ELR (cell line): ENCODE data around the gene VAT1.
"Not testable (repeated sequence)": the region's sequence is repeated elsewhere in the genome, so short reads cannot be mapped to it uniquely, and the experiment has no call there.

ENCODE experiments used
- DNase-seq: peaks from one replicate; pipeline ENCODE4 v3.0.0-alpha.2; 2015; ENCODE audit warnings: low read depth

The VAT1 gene

DNA sequence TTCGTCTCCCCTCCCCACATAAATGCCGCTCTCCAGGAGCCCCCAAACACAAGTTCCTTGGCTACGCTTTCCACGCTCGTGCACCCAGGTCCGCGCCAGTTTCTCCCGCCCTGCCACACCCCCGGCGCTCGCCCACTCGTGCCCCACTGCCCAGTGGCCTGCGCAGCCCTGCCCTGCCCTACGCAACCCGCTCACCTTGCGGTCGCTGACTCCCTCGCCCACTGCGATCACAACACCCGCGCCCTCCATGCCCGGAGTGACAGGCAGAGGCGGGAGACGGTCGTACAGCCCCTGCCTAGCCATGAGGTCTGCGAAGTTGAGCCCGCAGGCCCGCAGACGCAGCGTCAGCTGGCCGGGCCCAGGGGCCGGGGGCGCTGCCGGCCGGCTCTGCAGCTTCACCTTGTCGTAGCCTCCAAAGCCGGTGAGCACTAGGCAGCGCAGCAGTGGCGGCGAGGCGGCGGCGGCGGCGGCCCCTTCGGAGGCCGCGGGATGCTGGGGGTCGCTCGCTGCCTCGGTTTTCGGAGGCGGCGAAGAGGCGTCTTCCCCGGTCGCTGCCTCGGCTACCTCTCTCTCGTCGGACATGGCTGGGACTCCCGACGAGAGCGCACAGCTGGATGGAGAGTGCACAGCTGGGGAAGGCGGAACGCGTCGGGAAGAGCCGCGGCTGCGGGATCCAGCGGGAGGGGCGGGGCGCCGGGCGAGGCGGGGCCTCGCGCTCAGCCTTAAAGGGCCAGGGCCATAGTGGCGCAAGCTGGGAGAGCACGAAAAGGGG, at the start of gene VAT1:
TSS of gene VAT1 (minus strand) at position 645 of the 772 bp plus-strand sequence. CDS start at position 582, 63 bp downstream.
- DNase-seq = peak; percentile 86

DNA sequence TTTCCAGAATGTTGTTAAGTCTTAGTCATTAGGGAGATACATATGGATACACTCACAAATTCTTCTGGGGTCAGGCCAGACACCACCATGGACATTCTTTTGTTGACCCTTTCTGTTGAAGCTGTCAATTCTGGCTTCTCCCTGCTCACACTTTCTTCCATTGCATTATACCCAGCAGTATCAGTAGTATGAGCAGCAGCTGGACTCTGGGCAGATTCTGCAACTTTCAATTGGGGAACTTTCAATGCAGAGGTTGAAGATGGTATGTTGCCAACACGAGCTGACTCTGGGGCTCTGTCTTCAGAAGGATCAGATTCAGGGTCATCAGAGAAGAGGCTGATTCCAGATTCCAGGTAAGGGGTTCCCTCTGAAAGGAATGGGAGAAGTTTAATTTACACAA, 48.7 kb upstream of the VAT1 start:
- no peak for DNase-seq

DNA sequence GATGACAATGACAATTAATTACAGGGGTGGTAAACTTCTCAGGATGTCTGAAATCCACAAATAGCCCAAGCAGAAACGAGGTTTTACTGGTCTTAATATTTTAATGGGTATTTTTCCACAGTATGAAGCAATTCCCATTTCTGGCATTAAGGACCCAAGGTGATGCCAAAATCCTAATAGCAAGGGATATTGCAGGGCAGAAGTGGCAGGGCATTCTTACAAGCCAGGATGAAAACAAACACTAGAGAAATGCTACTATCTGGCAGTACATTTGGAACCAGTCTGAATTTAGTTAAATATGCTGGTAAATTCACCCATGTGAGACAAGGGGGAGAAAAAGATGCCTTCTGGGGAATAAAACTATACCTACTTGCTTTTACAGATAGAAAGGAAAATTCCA, 48.1 kb upstream of the VAT1 start:
- DNase-seq = no peak

DNA sequence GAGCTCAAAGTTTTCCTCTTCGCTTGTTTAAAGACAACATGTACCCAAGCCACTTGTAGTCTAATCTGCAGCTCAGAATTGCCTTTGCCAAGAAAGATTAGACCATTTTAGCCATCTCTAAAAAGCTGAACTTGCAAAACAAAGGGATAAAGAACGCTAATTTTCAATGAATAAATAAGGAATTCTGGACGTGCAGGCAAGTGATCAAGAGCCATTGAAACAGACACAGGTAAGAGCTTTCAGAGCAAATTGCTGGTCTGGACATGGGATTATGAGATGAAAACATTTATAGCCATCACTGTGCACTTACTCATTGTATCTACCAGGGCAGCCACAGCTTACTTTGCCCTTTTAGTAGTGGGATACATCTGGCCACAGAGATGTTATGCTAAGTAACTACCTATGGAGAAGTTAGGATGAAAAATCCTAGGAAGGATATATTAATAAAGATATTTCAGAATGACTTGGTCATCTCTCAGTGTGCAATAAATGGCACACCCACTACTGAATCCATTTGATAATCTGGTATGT, 47.2 kb upstream of the VAT1 start:
- DNase-seq = no peak

DNA sequence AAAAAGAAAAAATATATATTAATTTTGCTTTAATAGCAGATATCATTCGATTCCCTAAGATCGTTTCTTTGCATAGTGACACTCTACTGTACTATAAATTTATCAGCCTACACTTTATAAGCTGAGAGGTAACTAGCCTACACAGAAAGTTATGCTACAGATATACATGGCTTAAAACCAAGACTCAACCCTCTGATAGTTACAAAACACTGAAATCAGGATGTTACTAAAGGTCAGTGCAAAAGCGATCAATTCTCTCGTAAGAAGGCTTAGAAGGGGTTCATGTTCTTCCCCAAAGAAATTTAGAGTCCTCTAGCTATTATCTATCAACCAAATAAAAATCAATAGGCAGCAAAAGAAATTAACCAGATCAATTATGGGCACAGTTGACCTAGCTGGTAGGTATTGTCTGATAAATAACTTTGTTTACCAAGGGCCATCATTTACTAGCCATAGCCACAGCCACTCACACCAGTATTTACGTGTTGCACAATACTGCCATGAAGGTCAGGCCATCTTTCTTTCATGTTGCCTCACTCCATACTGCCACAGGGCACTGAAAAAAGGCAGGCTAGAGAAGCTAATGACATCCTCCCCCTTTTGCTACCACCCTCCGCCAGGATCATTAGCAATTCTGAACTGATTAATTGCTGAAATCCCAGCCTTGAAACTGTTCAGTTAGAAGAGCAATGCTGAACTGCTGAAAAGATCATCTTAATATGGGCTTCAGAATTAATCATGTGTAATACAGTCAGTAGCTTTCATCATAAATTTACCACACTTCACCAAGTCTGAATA, 46.6 kb upstream of the VAT1 start:
- no peak for DNase-seq

DNA sequence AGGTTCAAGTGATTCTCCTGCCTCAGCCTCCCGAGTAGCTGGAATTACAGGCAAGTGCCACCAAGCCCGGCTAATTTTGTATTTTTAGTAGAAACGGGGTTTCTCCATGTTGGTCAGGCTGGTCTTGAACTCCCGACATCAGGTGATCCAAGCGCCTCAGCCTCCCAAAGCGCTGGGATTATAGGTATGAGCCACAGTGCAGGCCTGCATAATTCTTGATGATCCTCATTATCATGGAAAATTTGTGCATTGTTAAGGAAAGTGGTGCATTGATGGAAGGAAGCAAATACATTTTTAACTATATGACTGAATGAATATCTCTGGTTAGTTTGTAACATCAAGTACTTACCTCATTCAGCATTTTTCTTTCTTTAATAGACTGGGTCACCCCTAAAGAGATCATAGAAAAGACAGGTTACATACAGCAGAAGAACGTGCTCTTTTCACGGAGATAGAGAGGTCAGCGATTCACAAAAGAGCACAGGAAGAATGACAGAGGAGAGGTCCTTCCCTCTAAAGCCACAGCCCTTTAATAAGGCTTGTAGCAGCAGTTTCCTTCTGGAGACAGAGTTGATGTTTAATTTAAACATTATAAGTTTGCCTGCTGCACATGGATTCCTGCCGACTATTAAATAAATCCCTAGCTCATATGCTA, 40.9 kb upstream of the VAT1 start:
- no peak for DNase-seq

DNA sequence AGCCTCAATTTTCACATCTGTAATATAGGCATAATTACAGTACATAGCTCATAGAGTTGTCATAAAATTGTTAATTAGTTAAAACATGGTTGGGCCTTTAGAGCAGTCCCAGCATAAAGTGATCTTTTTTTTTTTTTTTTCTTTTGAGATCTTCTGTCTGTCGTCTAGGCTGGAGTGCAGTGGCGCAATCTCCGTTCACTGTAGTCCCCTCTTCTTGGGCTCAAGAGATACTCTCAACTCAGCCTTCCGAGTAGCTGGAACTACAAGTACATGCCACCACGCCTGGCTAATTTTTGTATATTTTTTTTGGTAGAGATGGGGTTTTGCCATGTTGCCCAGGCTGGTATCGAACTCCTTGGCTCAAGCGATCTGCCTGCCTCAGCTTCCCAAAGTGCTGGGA, 33.9 kb upstream of the VAT1 start:
- no peak for DNase-seq

DNA sequence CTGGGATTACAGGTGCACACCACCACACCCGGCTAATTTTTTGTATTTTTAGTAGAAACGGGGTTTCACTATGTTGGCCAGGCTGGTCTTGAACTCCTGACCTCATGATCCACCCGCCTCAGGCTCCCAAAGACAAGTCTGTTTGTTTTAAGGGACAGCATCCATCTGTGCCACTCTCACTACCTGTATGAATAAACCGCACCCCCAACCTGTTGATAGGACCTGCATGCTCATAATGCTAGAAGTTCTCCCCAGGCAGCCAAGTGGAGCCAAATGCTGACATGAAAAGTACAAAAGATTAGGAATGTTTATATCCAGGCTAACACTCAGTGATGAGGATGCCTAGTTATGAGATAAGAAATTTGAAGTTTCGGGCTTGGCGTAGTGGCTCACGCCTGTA, 30.8 kb upstream of the VAT1 start:
- not testable (repeated sequence) for DNase-seq

DNA sequence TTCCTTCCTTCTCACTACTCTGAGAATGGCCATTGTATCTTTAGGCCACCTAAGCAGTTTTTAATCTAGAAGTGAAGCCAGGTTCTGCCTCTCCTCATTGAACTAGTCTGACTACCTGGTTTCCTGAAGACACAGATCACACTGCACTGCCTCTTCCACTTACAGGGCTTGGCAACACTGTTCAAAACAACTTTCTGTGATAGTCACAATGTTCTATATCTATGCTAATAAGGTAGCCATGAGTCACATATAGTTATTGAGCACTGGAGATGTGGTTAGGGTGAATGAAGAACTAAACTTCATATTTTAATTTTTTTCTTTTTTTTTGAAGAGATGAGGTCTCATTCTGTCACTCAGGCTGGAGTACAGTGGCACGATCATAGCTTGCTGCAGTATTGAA, 29.8 kb upstream of the VAT1 start:
- DNase-seq = no peak

DNA sequence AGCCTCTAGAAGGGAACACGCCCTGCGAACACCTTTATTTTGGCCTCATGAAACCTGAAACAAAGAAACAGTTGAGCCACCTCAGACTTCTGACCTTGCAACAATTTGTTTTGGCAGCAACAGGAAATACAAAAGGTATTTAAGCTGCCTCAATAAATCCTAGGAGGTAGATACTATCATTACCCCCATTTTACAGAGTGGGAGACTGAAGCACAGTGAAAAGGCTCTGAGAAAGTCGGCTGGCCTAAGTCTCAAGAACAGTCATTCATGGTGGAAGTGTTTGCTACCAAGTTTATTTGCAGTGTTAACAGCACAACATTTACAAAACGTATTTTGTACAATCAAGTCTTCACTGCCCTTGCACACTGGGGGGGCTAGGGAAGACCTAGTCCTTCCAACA, 21.8 kb upstream of the VAT1 start:
- no peak for DNase-seq

DNA sequence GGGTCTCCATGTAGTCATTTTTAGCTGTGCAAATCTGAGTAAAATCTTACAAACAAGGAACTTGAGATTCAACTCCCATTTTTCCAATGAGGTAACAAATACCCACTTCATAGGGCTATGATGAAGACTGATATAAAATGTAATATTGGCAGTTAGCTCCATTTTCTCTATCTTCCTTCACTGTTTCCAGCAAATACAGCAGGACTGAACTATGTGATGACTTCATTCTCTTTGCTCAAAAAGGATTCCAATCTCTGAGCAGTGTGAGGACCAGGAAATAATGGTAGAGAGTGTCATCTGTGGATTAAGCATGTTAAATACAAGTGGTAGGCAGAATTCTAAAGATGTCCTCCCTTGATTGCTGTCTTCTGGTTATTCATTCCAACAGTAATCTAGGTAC, 21.1 kb upstream of the VAT1 start:
- no peak for DNase-seq

DNA sequence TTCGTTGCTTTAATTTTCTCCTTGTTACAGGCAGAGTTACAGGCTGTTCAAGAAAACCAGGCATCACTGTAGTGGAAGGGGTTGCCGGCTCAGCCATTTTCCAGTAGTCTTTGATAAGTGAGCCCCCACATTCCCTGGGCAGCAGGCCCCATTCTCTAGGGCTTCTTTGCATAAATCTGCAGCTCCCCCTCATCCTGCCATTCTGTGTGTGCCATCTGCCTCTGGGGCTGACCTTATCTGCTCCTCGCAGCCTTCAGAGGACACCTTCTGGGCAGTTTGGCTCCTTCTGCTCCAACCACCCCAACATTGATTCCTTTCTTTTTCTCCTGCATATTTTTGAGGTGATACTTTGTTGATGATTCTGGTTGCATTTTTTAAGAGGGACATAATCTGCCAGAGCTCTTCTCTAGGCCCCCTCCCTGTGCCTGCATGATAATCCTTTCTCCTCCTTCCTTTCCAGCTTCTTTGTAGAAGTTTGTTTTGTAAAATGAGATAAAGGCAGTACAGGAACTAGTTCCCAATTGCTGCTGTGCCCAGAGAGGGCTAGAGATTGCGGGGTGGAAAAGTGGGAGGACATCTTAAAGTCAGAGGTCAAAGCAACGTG, 19.9 kb upstream of the VAT1 start:
- no peak for DNase-seq

DNA sequence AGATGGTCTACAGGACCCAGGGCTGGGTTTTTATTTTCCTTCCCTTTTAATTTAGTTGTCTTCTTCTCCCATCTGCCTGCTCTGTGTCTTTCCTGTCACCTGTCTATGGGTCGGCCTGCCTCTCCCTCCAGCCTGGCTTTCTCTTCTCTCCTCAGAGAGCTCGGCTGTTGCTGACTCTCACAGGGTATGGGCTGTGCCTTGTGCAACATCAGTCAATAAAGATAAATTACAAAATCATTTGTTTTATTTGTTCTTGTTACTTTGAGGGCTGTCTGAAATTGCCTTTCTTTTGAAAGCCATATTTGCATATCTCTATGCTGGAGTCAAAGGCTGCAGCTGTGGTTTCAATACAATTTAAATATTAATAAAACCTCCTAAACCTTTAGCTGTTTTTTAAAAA, 18.5 kb upstream of the VAT1 start:
- DNase-seq = no peak

DNA sequence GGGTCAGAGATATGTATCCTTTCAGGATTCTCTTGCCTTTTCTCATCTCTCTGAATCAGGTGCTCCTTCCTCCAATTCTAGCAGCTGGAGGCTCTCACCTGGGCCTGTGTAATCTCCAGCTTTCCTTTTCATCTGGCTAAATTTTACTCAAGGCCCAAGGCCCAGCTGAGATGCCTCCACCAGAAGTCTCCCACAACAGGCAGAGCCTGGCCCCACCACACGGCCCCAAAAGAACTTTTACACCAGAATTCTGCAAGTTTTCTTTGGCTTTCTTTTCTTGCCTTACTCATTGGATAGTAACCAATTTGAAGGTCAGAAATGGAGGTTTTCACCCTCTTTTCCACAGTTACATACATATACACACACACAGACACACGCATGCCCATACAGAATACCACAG, 17.5 kb upstream of the VAT1 start:
- DNase-seq = no peak

DNA sequence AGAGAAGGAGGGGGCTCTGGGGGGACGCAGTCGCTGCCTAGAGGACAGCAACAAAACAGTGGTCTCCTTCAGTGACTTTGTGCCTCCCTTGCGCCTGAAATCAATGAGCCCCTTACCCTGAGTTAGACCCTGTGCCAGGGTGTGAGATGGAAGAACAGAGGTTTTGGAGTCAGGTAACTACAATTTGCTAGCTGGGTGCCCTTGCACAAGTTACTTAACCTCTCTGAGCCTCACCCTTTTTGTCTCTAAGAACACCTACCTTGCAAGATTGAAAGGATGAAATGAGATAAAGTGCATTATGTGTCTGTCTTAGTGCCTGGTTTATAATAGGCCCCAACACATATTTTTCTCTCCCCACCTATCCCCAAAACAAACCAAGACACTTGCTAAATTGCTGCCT, 12.7 kb upstream of the VAT1 start:
- no peak for DNase-seq

DNA sequence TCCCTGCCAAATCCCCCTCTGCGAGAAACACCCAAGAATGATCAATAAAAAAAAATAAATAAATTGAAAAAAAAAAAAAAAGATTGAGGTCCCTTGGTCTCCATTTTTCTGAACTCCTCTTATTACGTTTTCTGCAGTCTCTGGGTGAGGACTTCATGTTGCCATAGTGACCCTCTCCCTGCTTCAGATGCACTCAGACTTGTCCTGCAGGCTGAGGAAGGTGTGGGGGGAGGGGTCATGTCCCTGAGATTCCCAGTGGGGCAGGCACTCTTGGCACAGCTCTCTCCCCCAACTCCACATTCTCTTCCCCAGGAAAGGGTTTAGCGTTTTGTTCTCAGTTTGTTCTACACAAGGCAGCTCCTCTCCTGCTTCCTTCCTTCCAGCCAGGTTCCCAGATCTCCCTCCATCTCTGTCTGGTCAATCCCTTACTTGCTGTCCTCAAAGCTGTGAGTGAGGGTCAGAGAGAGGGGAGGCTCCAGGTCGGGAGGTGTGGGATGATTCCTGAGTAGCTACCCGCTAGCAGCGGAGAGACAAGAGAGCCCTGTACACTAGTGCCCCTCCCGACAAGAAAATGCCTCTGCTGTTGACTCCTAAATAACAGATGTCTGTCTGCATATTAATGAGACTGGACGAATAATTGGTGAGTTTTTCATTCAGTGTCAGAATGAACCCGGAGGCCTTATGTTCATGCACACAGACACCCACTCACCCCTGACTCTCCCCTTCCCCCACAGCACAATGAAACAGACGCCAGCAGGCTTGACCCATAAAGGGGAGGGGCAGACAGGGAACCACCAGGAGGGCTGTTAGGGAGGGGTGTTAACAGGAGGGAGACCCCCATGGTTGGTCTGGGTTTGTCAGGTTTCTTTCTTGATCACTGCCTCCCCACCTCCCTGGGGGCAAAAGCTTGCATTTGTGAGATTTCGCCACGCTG, 12.0 kb upstream of the VAT1 start:
- no peak for DNase-seq

DNA sequence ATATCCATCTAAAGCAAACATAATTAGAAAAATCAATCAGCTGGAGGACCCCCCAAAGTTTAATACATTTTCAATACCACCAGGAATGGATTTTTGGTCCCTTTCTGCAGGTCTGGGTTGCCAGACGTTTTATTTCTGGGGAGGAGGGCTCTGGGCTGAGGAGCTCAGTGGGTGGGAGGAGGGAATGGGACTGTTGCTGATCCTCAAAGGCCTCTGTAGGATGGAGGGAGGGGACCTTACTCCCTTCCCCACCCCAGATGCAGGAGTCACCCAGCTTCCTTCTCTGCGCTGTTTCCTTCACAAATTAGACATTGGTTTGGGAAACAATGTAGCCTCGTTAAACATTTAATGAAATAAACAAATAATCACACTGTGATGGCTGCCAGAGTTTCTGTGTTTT, 9.5 kb upstream of the VAT1 start:
- DNase-seq = no peak

DNA sequence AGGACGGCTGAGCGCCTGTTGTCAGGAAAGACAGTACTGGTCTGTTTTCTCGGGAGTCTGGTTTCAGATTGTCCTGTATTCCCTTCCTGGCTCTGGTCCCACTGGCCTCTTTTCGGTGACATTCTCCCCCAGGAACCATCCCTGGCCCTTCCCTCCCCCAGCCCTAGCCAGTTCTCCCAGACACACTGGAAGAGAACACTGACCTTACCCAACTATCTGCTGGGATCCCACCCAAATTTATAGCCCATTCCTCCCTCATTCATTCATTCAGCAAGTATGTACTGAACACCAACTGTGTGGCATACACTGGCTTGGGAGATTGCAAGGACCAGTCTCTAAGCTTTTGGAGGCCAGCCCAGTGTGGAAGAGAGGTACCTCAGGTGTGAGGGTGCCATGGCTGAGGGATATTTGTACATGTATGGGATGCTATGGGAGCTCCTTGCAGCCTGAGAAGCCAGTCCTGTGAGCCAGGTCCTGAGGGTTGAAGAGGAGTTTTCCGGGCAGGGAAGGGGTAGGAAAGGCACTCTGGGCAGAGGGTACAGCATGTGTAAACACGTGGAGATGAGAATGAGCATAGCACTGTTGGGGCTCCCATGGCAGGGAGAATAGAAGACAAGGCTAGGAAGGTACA, 8.1 kb upstream of the VAT1 start:
- DNase-seq = no peak

DNA sequence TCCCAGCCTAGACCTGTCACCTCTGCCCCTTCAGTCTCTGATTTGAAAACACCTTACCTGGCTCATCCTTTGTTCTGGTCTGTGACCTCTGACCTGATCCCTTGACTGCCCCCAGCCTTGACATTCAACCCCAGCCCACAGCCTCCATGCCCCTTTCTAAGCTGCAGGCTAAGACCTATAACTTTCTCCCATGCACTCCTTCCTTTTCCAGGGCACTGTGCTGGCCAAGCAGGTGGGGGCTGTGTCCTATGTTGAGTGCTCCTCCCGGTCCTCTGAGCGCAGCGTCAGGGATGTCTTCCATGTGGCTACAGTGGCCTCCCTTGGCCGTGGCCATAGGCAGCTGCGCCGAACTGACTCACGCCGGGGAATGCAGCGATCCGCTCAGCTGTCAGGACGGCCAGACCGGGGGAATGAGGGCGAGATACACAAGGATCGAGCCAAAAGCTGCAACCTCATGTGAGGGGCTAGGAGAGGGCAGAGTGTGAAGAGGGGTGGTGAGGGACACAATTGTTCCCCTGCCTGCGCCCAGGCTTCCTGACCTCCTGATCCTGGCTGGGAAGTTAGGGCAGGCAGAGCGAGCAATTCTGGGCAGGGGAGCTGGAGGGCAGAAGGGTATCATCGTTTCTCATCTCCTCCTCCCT, 6.2 kb upstream of the VAT1 start:
- no peak for DNase-seq
